HCT116 (cell line): ENCODE results near the gene MAPK14. TPM values are rescaled to one million over a fixed set of nuclear protein-coding genes. Genes with fewer than 3 reads are reported as not detected.

Source experiments
- ATAC-seq: fragments of 200-7000 bp; cut with Tn5 transposase; 2 replicates; pipeline ENCODE4 v1.9.1; 2020; ENCODE audit warnings: mild to moderate bottlenecking, moderate library complexity
- BruUV-seq: library from RNA; stranded (reverse); fragments of 400-500 nt; replicated peaks from 2 replicates; lab custom pipeline; 2021; lab: Mats Ljungman, UMichigan
- CTCF ChIA-PET: fragments of 300-600 bp; sonication (Branson Sonifier 250); formaldehyde crosslinking; loops from one replicate; lab custom pipeline; 2021; ENCODE audit warnings: antibody characterized with exemption; lab: Charles Lee
- POLR2A ChIA-PET: fragments of 300-600, 350-600 bp; sonication (Branson Sonifier 250); formaldehyde crosslinking; loops from one replicate; lab custom pipeline; 2021; ENCODE audit warnings: antibody characterized with exemption; lab: Charles Lee
- RAD21 ChIA-PET, 2 experiments: fragments of 300-600 bp; sonication (Branson Sonifier 250); formaldehyde crosslinking; loops; one replicate each; lab custom pipeline; 2023; ENCODE audit warnings: low total read pairs in 2 of 2; ENCODE audit not compliant: uncharacterized antibody in 2 of 2, unreplicated experiment in 2 of 2, low non-redundant PET in 1 of 2; lab: Charles Lee
- DNase-seq: peaks from one replicate; pipeline ENCODE4 v3.0.0-alpha.2; 2010; ENCODE audit warnings: low read depth, low spot score
- H2AFZ ChIP-seq: fragments of 200-600 bp; shearing (Covaris generic), sonication (generic); 2 replicates; pipeline ENCODE4 v1.6.1; 2017; ENCODE audit warnings: low read depth, mixed run types, mixed read lengths, antibody characterized with exemption, low read length; ENCODE audit not compliant: poor library complexity, severe bottlenecking
- H3K27ac ChIP-seq: 2 replicates; pipeline ENCODE4 v1.5.1; 2012; ENCODE audit warnings: low read depth, low read length
- H3K27me3 ChIP-seq: fragments of 200-600 bp; sonication (generic); 2 replicates; pipeline ENCODE4 v1.6.1; 2016; ENCODE audit warnings: mixed run types, low read length, mixed read lengths; ENCODE audit not compliant: insufficient read depth
- H3K36me3 ChIP-seq, 2 experiments: fragments of 200-500 bp in 1 of 2; fragments of 200-600 bp in 1 of 2; sonication (Bioruptor generic) in 1 of 2; sonication (generic) in 1 of 2; 2 replicates each; pipeline versions ENCODE4 v1.5.1 to v1.6.1; 2014 to 2016; ENCODE audit warnings: low read length in 2 of 2, inconsistent platforms in 1 of 2, mixed read lengths in 1 of 2, mixed run types in 1 of 2; ENCODE audit not compliant: insufficient read depth in 2 of 2, control insufficient read depth in 1 of 2
- H3K4me1 ChIP-seq, 2 experiments: fragments of 200-600 bp in 1 of 2; sonication (generic) in 1 of 2; 2 replicates each; pipeline versions ENCODE4 v1.5.1 to v1.6.1; 2012 to 2017; ENCODE audit warnings: low read length in 2 of 2, inconsistent platforms in 1 of 2, mild to moderate bottlenecking in 1 of 2, mixed read lengths in 1 of 2, mixed run types in 1 of 2, moderate library complexity in 1 of 2; ENCODE audit not compliant: insufficient read depth in 2 of 2, control insufficient read depth in 1 of 2
- H3K4me2 ChIP-seq: fragments of 200-600 bp; sonication (generic); 2 replicates; pipeline ENCODE4 v1.6.1; 2017; ENCODE audit warnings: mixed run types, low read length, mixed read lengths
- H3K4me3 ChIP-seq, 2 experiments: fragments of 200-600 bp in 1 of 2; sonication (generic) in 1 of 2; replicated peaks in 1 of 2; 2 replicates each; pipeline ENCODE4 v1.5.1; 2011 to 2016; ENCODE audit warnings: low read length in 2 of 2, control low read depth in 1 of 2, low read depth in 1 of 2, mild to moderate bottlenecking in 1 of 2, mixed read lengths in 1 of 2, mixed run types in 1 of 2
- H3K79me2 ChIP-seq: fragments of 200-600 bp; sonication (generic); 2 replicates; pipeline ENCODE4 v1.6.1; 2017; ENCODE audit warnings: mild to moderate bottlenecking, mixed run types, low read length, moderate library complexity, mixed read lengths; ENCODE audit not compliant: insufficient read depth
- H3K9ac ChIP-seq: fragments of 200-600 bp; sonication (generic); 2 replicates; pipeline ENCODE4 v1.6.1; 2016; ENCODE audit warnings: low read length, mixed read lengths
- H3K9me2 ChIP-seq: fragments of 200-600 bp; sonication (generic), shearing (Covaris generic); 2 replicates; pipeline ENCODE4 v1.6.1; 2017; ENCODE audit warnings: mixed run types, mild to moderate bottlenecking, moderate library complexity; ENCODE audit not compliant: insufficient read depth
- H3K9me3 ChIP-seq, 2 experiments: fragments of 200-500 bp in 1 of 2; fragments of 200-600 bp in 1 of 2; sonication (Bioruptor generic) in 1 of 2; sonication (generic) in 1 of 2; 2 replicates each; pipeline ENCODE4 v1.6.1; 2014 to 2017; ENCODE audit warnings: low read length in 2 of 2, mixed read lengths in 2 of 2, inconsistent platforms in 1 of 2, low read depth in 1 of 2, mild to moderate bottlenecking in 1 of 2, mixed run types in 1 of 2, moderate library complexity in 1 of 2; ENCODE audit not compliant: control insufficient read depth in 1 of 2, insufficient read depth in 1 of 2
- H4K20me1 ChIP-seq: fragments of 200-600 bp; sonication (generic), shearing (Covaris generic); 2 replicates; pipeline ENCODE4 v1.6.1; 2017; ENCODE audit warnings: mixed run types, mild to moderate bottlenecking, moderate library complexity; ENCODE audit not compliant: insufficient read depth
- CBX3 ChIP-seq: IDR thresholded peaks from 2 replicates; pipeline ENCODE4 v1.6.1; 2012; ENCODE audit warnings: low read depth
- CTCF ChIP-seq, 3 experiments: fragments of 200-600 bp in 1 of 3; sonication (generic) in 1 of 3; IDR thresholded peaks in 2 of 3; conservative IDR thresholded peaks in 1 of 3; 2 replicates each; pipeline ENCODE4 v1.5.1; 2012 to 2017; ENCODE audit warnings: low read depth in 2 of 3, low read length in 2 of 3, antibody characterized with exemption in 1 of 3, borderline replicate concordance in 1 of 3, control low read depth in 1 of 3, mild to moderate bottlenecking in 1 of 3, mixed read lengths in 1 of 3, mixed run types in 1 of 3, moderate library complexity in 1 of 3; ENCODE audit not compliant: insufficient read depth in 1 of 3
- EGR1 ChIP-seq: IDR thresholded peaks from 2 replicates; pipeline ENCODE4 v1.6.1; 2012; ENCODE audit warnings: low read depth
- ELF1 ChIP-seq: IDR thresholded peaks from 2 replicates; pipeline ENCODE4 v1.6.1; 2012; ENCODE audit warnings: low read depth, borderline replicate concordance
- EZH2 ChIP-seq: fragments of 200-600 bp; sonication (generic); IDR thresholded peaks from 2 replicates; pipeline ENCODE4 v1.6.1; 2017; ENCODE audit warnings: antibody characterized with exemption, mixed run types
- EZH2phosphoT487 ChIP-seq: fragments of 200-600 bp; IDR thresholded peaks from 2 replicates; pipeline ENCODE4 v1.6.1; 2018; ENCODE audit warnings: antibody characterized with exemption, borderline replicate concordance
- FOSL1 ChIP-seq: IDR thresholded peaks from 2 replicates; pipeline ENCODE4 v1.6.1; 2012; ENCODE audit warnings: low read depth
- JUND ChIP-seq: IDR thresholded peaks from 2 replicates; pipeline ENCODE4 v1.6.1; 2012
- POLR2A ChIP-seq: IDR thresholded peaks from 2 replicates; pipeline ENCODE4 v1.7.0; 2011; ENCODE audit warnings: borderline replicate concordance; ENCODE audit not compliant: insufficient read depth, insufficient read length; ENCODE audit errors: extremely low read depth
- POLR2AphosphoS5 ChIP-seq: IDR thresholded peaks from 2 replicates; pipeline ENCODE4 v1.6.1; 2011; ENCODE audit warnings: mild to moderate bottlenecking, low read depth, low read length, moderate library complexity
- RAD21 ChIP-seq: IDR thresholded peaks from 2 replicates; pipeline ENCODE4 v1.6.1; 2012; ENCODE audit warnings: low read depth, mild to moderate bottlenecking
- SIN3A ChIP-seq: IDR thresholded peaks from 2 replicates; pipeline ENCODE4 v1.6.1; 2012; ENCODE audit warnings: low read depth
- SP1 ChIP-seq: IDR thresholded peaks from 2 replicates; pipeline ENCODE4 v1.6.1; 2012; ENCODE audit warnings: low read depth
- SRF ChIP-seq: IDR thresholded peaks from 2 replicates; pipeline ENCODE4 v1.6.1; 2012; ENCODE audit warnings: low read depth
- TCF7L2 ChIP-seq: IDR thresholded peaks from 2 replicates; pipeline ENCODE4 v1.7.0; 2011; ENCODE audit warnings: borderline replicate concordance, inconsistent platforms; ENCODE audit not compliant: insufficient read depth, insufficient read length; ENCODE audit errors: extremely low read depth
- YY1 ChIP-seq: IDR thresholded peaks from 2 replicates; pipeline ENCODE4 v1.6.1; 2011; ENCODE audit warnings: low read length, low read depth, moderate library complexity, mild to moderate bottlenecking; ENCODE audit not compliant: insufficient replicate concordance; ENCODE audit errors: extremely low read depth
- ZFX ChIP-seq: fragments of 450-650 bp; IDR thresholded peaks from 2 replicates; pipeline ENCODE4 v1.6.1; 2017
- ZNF274 ChIP-seq: fragments of 200-500 bp; sonication (Bioruptor generic); IDR thresholded peaks from 2 replicates; pipeline ENCODE4 v1.6.1; 2014; ENCODE audit warnings: mild to moderate bottlenecking, low read depth, low read length, inconsistent platforms
- intact Hi-C: fragments of 100-400 bp; cut with micrococcal nuclease; formaldehyde crosslinking; loops from 2 replicates; pipeline ENCODE4 v1.10.0; 2022
- total RNA-seq: library from RNA; stranded (reverse); gene quantifications from one replicate; pipeline ENCODE4 v1.2.1, GENCODE V29; 2021; ENCODE audit not compliant: unreplicated experiment
- TF ChIP-seq, protein P1 (sequence below): IDR thresholded peaks from 2 replicates; pipeline ENCODE4 v1.6.1; 2012; ENCODE audit warnings: low read depth

The MAPK14 gene
- total RNA-seq, 1 experiment from 2014 or later: 34.2 TPM

- H3K27ac ChIP-seq: no peak overlapping the region
- H3K9me2 ChIP-seq: no peaks in the 10 kb centered on the region
- H3K4me1 ChIP-seq: peaks cover 9 to 18% of the 10 kb centered on the region in 2 experiments; a peak in 3 of 4 replicates
- H3K27me3 ChIP-seq: no peaks in the 10 kb centered on the region
- H3K4me3 ChIP-seq: no peak overlapping the region
- TF ChIP-seq JUND: no peak
- TF ChIP-seq ZFX: no peak
- TF ChIP-seq, protein P1, sequence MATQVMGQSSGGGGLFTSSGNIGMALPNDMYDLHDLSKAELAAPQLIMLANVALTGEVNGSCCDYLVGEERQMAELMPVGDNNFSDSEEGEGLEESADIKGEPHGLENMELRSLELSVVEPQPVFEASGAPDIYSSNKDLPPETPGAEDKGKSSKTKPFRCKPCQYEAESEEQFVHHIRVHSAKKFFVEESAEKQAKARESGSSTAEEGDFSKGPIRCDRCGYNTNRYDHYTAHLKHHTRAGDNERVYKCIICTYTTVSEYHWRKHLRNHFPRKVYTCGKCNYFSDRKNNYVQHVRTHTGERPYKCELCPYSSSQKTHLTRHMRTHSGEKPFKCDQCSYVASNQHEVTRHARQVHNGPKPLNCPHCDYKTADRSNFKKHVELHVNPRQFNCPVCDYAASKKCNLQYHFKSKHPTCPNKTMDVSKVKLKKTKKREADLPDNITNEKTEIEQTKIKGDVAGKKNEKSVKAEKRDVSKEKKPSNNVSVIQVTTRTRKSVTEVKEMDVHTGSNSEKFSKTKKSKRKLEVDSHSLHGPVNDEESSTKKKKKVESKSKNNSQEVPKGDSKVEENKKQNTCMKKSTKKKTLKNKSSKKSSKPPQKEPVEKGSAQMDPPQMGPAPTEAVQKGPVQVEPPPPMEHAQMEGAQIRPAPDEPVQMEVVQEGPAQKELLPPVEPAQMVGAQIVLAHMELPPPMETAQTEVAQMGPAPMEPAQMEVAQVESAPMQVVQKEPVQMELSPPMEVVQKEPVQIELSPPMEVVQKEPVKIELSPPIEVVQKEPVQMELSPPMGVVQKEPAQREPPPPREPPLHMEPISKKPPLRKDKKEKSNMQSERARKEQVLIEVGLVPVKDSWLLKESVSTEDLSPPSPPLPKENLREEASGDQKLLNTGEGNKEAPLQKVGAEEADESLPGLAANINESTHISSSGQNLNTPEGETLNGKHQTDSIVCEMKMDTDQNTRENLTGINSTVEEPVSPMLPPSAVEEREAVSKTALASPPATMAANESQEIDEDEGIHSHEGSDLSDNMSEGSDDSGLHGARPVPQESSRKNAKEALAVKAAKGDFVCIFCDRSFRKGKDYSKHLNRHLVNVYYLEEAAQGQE: no peak
- no peak for TF ChIP-seq FOSL1
- no peak for TF ChIP-seq EGR1
- TF ChIP-seq SP1: no peak
- no peak for TF ChIP-seq RAD21
- no peak for TF ChIP-seq EZH2
- no peak for TF ChIP-seq TCF7L2
- TF ChIP-seq POLR2AphosphoS5: no peak
- no peak for TF ChIP-seq CBX3
- TF ChIP-seq ELF1: no peak
- TF ChIP-seq EZH2phosphoT487: no peak
- TF ChIP-seq CTCF (IDR thresholded peaks at IDR 0.05 in 2 of 3, conservative IDR thresholded peaks at IDR 0.05 in 1 of 3; ENCODE audit: borderline replicate concordance in 1 of 3, insufficient read depth in 1 of 3, low read depth in 2 of 3, low read length in 2 of 3): no peak
- TF ChIP-seq ZNF274: no peak
- no peak for TF ChIP-seq SRF
- TF ChIP-seq YY1: no peak
- no peak for TF ChIP-seq POLR2A
- no peak for TF ChIP-seq SIN3A
- intact Hi-C loops: no loop called here
- H3K9ac ChIP-seq: no peak overlapping the region
- ChIA-PET CTCF (no interaction called here), POLR2A (no interaction called here), RAD21 (no interaction called here)
- no peaks in the 10 kb centered on the region for H3K36me3 ChIP-seq
- ATAC-seq (no peak), DNase-seq (no peak)
- no peak overlapping the region for H2AFZ ChIP-seq
- no peaks in the 10 kb centered on the region for H3K79me2 ChIP-seq
- H3K4me2 ChIP-seq: no peak overlapping the region
- H4K20me1 ChIP-seq: no peaks in the 10 kb centered on the region
- no peaks in the 10 kb centered on the region for H3K9me3 ChIP-seq
- BruUV-seq: no TSS peak
Measured at GRCh38 chr6:36117658-36118549, 90.3 kb downstream of the MAPK14 start.
